Astrocyte of the spinal cord (primary cell): Measurements from ENCODE around the gene CRYBB2.

Source experiments
- DNase-seq: peaks from one replicate; pipeline ENCODE4 v3.0.0; 2011; ENCODE audit warnings: low read depth, low spot score
- H3K4me3 ChIP-seq: 2 replicates; pipeline ENCODE4 v1.5.1; 2011; ENCODE audit warnings: low read depth, mild to moderate bottlenecking, low read length, moderate library complexity
- in situ Hi-C: cut with HindIII; loops from 2 replicates; pipeline ENCODE4 v1.10.0; 2017; ENCODE audit warnings: low sequenced_read_pairs
- TF ChIP-seq, protein P1 (sequence below): IDR thresholded peaks from 2 replicates; pipeline ENCODE4 v1.5.1; 2012; ENCODE audit warnings: low read depth, mild to moderate bottlenecking, low read length, inconsistent platforms

Gene CRYBB2

DNA sequence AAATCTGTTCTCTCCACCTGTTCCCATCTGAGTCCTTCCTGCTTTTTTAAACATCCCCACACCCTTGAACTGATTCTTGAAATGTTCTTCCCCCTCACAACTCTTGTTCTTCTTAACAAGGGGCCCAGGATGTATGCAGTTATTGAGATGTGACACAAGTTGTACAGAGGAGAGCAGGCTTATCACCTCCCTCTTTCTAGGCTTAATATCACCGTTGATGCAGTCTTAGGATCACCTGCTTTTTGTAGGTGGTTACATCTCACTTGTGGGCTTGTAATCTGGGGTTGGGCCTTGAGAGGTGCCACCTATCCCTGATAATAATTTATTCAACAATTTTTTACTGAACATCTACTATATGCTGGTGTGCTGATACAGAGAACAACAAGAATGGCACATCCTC, 13.6 kb upstream of the CRYBB2 start:
- no peak for DNase-seq
- TF ChIP-seq, protein P1, sequence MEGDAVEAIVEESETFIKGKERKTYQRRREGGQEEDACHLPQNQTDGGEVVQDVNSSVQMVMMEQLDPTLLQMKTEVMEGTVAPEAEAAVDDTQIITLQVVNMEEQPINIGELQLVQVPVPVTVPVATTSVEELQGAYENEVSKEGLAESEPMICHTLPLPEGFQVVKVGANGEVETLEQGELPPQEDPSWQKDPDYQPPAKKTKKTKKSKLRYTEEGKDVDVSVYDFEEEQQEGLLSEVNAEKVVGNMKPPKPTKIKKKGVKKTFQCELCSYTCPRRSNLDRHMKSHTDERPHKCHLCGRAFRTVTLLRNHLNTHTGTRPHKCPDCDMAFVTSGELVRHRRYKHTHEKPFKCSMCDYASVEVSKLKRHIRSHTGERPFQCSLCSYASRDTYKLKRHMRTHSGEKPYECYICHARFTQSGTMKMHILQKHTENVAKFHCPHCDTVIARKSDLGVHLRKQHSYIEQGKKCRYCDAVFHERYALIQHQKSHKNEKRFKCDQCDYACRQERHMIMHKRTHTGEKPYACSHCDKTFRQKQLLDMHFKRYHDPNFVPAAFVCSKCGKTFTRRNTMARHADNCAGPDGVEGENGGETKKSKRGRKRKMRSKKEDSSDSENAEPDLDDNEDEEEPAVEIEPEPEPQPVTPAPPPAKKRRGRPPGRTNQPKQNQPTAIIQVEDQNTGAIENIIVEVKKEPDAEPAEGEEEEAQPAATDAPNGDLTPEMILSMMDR, result no peak
- in situ Hi-C loops, result no loop called here
- no peak overlapping the region for H3K4me3 ChIP-seq

DNA sequence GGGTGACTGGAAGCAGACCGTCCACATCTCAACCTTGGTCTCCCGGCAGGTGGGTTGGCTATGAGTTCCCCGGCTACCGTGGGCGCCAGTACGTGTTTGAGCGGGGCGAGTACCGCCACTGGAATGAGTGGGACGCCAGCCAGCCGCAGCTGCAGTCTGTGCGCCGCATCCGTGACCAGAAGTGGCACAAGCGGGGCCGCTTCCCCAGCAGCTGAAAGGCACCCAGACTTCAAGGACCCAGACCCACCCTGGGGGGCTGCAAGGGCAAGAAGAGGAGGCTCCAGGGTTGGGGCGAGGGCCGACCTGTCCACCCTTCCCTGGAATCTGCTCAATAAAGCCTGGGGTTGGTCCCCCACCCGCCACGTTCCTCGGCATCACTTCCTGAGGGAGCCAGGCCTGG, 12.4 kb upstream of the CRYBB2 start:
- TF ChIP-seq, protein P1, result no peak
- H3K4me3 ChIP-seq, result no peak overlapping the region
- no peak for DNase-seq
- in situ Hi-C loops, result no loop called here

- DNase-seq, result no peak
- no peak overlapping the region for H3K4me3 ChIP-seq
- in situ Hi-C loops, result no loop called here
- TF ChIP-seq, protein P1, result no peak
These were observed 11.8 kb upstream of the CRYBB2 start for GRCh38 chr22:25207553-25208157.

GRCh38 chr22:25208328-25208727, 11.1 kb upstream of the CRYBB2 start:
- in situ Hi-C loops, result no loop called here
- H3K4me3 ChIP-seq, result no peak overlapping the region
- DNase-seq, result no peak
- TF ChIP-seq, protein P1, result no peak

- no peak for DNase-seq
- TF ChIP-seq, protein P1, result no peak
- in situ Hi-C loops, result no loop called here
- no peak overlapping the region for H3K4me3 ChIP-seq
These were observed 10.5 kb upstream of the CRYBB2 start for GRCh38 chr22:25208743-25209505.

- no peak overlapping the region for H3K4me3 ChIP-seq
- DNase-seq, result no peak
- in situ Hi-C loops, result no loop called here
- TF ChIP-seq, protein P1, result no peak
These were observed 8.6 kb upstream of the CRYBB2 start for GRCh38 chr22:25210793-25211192.
